Left lung (tissue), 10 donors: ENCODE results near the gene MMP24. TPM values are rescaled to one million over a fixed set of nuclear protein-coding genes. Genes with fewer than 3 reads are reported as not detected.

Experiments
- ATAC-seq: fragments of 200-7000 bp; cut with Tn5 transposase; one replicate; pipeline ENCODE4 v1.9.1; 2020; ENCODE audit warnings: moderate library complexity
- DNase-seq, 4 donors: peaks; one replicate each; pipeline ENCODE4 v3.0.0-alpha.2; 2013 to 2020
- H3K27ac ChIP-seq, 2 donors: fragments of 200-600 bp; sonication (generic) in 1 of 2; one replicate each; pipeline versions ENCODE4 v1.5.0 to v1.8.0; 2020 to 2021
- H3K27me3 ChIP-seq, 2 donors: fragments of 200-600 bp; sonication (generic) in 1 of 2; one replicate each; pipeline versions ENCODE4 v1.5.0 to v1.8.0; 2020 to 2021
- H3K36me3 ChIP-seq, 2 donors: fragments of 200-600 bp; sonication (generic) in 1 of 2; one replicate each; pipeline versions ENCODE4 v1.5.0 to v1.8.0; 2020 to 2021
- H3K4me1 ChIP-seq, 2 donors: fragments of 200-600 bp; one replicate each; pipeline ENCODE4 v1.8.0; 2021
- H3K4me3 ChIP-seq, 2 donors: fragments of 200-600 bp; sonication (generic) in 1 of 2; one replicate each; pipeline versions ENCODE4 v1.5.0 to v1.8.0; 2020 to 2021; ENCODE audit warnings: mild to moderate bottlenecking in 1 of 2
- H3K9me3 ChIP-seq, 2 donors: fragments of 200-600 bp; sonication (generic) in 1 of 2; one replicate each; pipeline versions ENCODE4 v1.5.0 to v1.8.0; 2020 to 2021
- intact Hi-C, 2 donors: fragments of 100-400 bp; cut with DNase I; formaldehyde crosslinking; loops; one replicate each; pipeline versions ENCODE4 v1.11.2 to v1.14.2; 2022
- polyA plus RNA-seq, 6 donors: library from polyadenylated mRNA; unstranded; fragments of 120-200 nt; gene quantifications; one replicate each; pipeline ENCODE4 v1.2.1, GENCODE V29; 2013; ENCODE audit not compliant: insufficient read length in 6 of 6
- total RNA-seq, 2 donors: library from RNA; stranded (reverse); fragmentation: NEBNext Ultra II Directional; extraction: Animal tissue kit (Norgen Biotek cat#: 25700); gene quantifications; one replicate each; pipeline ENCODE4 v1.2.1, GENCODE V29; 2021
- TF ChIP-seq, protein P1 (sequence below), 2 donors: fragments of 200-600 bp; sonication (generic) in 1 of 2; IDR thresholded peaks; one replicate each; pipeline versions ENCODE4 v1.5.0 to v1.8.0; 2021; ENCODE audit warnings: antibody characterized with exemption in 2 of 2
- donor health status: DM: no; HTN: yes; CAD: no.
- donor health status: DM: no; HTN: no; CAD: no.

MMP24 gene
- total and polyA plus RNA-seq, 8 donors: 1.3 to 24.9 (median 1.9) TPM

DNA sequence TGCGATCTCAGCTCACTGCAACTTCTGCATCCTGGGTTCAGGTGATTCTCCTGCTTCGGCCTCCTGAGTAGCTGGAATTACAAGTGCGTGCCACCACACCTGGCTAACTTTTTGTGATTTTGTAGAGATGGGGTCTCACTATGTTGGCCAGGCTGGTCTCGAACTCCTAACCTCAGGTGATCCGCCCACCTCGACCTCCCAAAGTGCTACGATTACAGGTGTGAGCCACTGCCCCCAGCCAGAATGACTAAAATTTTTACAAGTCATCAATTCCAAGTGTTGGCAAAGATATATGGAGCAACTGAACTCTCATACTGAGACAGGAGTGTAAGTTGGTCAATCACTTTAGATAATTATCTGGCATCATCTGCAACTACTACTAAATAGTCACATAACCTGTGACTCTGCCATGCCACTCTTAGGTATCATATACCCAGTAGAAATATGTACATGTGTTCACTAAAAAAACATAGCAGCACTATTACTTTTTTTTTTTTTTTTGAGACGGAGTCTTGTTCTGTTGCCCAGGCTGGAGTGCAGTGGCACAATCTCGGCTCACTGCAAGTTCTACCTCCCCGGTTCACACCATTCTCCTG, 55.1 kb downstream of the MMP24 start:
- Histone ChIP-seq H3K36me3 (peaks cover 0 to 42% of the 10 kb centered on the region in 2 donors), H3K4me3 (no peak overlapping the region), H3K4me1 (peaks cover 15 to 38% of the 10 kb centered on the region in 2 donors), H3K9me3 (no peaks in the 10 kb centered on the region), H3K27me3 (no peaks in the 10 kb centered on the region), H3K27ac (no peak overlapping the region)
- intact Hi-C loops: no loop called here
- DNase-seq: no peak
- no peak for ATAC-seq
- TF ChIP-seq, protein P1, sequence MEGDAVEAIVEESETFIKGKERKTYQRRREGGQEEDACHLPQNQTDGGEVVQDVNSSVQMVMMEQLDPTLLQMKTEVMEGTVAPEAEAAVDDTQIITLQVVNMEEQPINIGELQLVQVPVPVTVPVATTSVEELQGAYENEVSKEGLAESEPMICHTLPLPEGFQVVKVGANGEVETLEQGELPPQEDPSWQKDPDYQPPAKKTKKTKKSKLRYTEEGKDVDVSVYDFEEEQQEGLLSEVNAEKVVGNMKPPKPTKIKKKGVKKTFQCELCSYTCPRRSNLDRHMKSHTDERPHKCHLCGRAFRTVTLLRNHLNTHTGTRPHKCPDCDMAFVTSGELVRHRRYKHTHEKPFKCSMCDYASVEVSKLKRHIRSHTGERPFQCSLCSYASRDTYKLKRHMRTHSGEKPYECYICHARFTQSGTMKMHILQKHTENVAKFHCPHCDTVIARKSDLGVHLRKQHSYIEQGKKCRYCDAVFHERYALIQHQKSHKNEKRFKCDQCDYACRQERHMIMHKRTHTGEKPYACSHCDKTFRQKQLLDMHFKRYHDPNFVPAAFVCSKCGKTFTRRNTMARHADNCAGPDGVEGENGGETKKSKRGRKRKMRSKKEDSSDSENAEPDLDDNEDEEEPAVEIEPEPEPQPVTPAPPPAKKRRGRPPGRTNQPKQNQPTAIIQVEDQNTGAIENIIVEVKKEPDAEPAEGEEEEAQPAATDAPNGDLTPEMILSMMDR (IDR thresholded peaks at IDR 0.05): no peak

DNA sequence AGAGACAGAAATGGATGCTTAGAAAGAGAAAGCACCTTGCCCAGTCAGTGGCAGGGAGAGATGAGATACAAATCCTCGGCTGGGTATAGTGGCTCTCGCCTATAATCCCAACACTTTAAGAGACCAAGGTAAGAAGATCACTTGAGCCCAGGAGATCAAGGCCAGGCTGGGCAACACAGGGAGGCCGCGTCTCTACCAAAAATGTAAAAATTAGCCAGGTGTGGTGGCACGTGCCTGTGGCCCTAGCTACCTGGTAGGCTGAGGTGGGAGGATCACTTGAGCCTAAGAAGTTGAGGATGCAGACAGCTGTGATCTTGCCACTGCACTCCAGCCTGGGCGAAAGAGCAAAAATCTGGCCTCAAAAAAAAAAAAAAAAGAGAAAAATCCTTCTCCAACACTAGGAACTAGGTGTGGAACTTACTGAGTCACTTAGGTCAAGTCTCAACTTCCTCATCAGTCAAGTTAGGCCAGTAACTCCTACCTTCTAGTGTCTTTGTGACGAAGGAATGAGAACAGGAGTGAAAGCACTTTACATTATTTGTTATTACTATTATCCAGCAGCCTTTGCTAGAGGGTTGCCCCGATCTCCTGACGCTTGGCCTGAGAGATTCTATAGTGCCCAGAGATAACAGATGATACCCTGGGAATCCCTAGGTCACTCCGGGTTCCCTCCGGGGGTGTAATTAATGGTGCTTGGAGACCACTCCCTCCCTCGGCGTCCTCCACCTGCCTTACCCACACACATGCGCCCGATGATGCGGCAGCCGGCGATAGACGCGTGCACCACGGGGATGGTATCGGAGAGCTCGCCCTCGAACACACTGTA, 57.2 kb downstream of the MMP24 start:
- Histone ChIP-seq H3K27me3 (no peaks in the 10 kb centered on the region), H3K4me1 (peaks cover 10 to 25% of the 10 kb centered on the region in 2 donors), H3K4me3 (peak overlapping the region; percentile 97 to 99), H3K27ac (peak overlapping the region; percentile 84 to 85), H3K9me3 (no peaks in the 10 kb centered on the region), H3K36me3 (peaks cover 0 to 37% of the 10 kb centered on the region in 2 donors)
- ATAC-seq (peak; percentile 21), DNase-seq (no peak)
- intact Hi-C loops: no loop called here
- TF ChIP-seq, protein P1 (IDR thresholded peaks at IDR 0.05): no peak

DNA sequence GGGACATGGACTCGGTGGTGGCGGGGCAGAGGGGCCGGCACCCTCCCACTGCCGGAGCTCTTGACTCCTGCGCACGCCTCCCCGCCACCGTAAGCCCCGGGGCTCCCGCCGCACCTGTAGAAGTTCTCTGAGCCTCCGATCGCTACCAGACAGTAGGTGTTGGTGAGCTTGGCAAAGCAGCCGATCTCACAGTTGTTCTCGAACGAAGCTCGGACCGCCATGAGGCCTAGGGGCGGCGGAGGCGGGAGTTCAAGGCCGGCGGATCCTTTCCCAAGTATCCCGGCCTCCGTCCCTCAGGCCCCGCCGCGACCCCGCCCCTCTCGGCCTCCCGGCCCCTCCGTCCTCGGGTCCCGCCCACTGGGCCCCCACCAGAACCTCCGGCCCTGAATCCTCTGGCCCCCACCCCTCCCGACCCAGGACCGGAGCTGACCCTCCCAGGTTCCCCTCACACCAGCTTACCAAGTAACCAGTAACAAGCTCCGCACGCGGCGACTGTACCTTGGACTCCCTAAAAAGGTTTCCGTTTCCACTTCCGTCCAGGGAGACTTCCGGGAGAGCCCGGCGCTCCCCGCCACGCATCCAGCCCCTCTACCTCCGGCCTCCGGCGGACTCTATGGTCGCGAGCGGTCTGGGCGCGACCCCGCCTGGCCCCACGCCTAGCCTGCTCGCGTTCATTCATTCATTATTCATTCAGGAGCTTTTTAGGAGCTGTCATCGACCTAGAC, 57.9 kb downstream of the MMP24 start, which contains the start of gene EIF6:
Gene EIF6 (minus strand): TSS at position 506 of the 725 bp plus-strand sequence. CDS start 285 bp downstream, at position 221.
- ATAC-seq: peak; percentile 94
- TF ChIP-seq, protein P1 (IDR thresholded peaks at IDR 0.05): no peak
- Histone ChIP-seq H3K36me3 (peaks cover 0 to 30% of the 10 kb centered on the region in 2 donors), H3K27ac (peak within 1 kb of the TSS; percentile 84 to 85), H3K4me3 (peak within 1 kb of the TSS; percentile 97 to 99), H3K9me3 (no peaks in the 10 kb centered on the region), H3K27me3 (no peaks in the 10 kb centered on the region), H3K4me1 (peaks cover 10 to 22% of the 10 kb centered on the region in 2 donors)
- DNase-seq: peak; percentile 80 to 93 (median 84)
- intact Hi-C loops: no loop called here

DNA sequence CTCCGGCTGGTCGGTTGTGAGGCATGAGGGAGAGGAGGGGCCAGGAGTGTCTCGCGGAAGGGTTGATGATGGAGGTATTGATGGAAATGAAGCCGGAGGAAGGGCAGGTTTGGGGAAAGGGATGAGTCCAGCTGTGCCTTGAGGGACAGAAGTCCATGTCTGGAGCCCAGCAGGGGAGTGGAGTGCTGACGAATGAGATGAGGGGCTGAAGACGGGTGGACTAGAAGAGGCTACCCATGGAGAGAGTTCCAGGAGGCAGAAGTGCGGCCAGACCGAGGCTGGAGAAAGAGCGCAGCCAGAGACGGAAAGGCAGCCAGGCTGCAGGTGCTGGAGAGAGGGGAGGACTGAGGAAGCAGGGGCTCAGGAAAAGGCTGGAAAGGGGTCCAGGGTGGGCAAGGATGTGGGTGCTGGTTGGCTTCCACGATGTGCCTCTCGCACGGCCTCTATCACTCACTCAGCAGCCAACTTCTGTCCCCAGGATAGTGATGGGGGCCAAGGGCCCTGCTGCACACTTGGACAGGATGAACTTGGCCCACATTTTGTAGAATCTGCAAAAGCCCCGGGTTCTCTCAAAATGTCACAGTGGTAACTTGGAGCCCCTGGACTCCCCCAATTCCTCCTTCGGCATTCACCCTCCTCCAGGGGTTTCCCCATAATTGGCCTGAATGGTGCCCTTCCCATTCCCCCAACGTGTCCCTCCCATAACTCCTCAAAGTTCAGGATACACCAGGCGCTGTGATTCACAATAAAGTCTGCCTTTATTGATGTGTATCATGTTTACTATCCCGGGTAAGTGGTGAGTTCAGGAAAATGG, 58.7 kb downstream of the MMP24 start:
- Histone ChIP-seq H3K27ac (peak overlapping the region; percentile 84 to 85), H3K9me3 (no peaks in the 10 kb centered on the region), H3K4me3 (peak overlapping the region; percentile 97 to 99), H3K36me3 (peaks cover 0 to 22% of the 10 kb centered on the region in 2 donors), H3K27me3 (no peaks in the 10 kb centered on the region), H3K4me1 (peaks cover 10 to 22% of the 10 kb centered on the region in 2 donors)
- intact Hi-C loops: no loop called here
- DNase-seq (no peak), ATAC-seq (peak; percentile 5)
- TF ChIP-seq, protein P1 (IDR thresholded peaks at IDR 0.05): no peak
